ENCODE results near the gene KCTD14. TPM values are rescaled to one million over a fixed set of nuclear protein-coding genes. Genes with fewer than 3 reads are reported as not detected.

The KCTD14 gene
- total RNA-seq, 1 experiment from 2014 or later, result 12.5 TPM

DNA sequence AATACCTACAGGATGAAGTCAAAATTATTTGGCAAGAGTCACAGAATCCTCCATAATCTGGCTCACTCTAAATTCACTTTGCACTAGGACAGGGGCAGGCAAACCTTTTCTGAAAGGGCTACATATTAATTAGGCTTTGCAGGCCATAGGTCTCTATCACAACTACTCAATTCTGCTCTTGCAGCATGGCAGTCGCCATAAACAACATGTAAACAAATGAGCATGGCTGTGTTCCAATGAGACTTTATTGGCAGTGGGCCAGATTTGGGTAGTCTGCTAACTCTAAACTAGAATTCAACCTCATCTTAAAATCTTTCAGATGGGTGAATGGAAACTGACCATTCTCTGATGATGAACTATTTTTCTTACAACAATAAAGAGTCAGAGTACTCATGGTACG, 46.4 kb upstream of the KCTD14 start:
- H3K23ac ChIP-seq (ENCODE audit: insufficient read length, low read depth, low read length), result no peak overlapping the region
- Mint-ChIP-seq H3K4me1 (no peaks in the 10 kb centered on the region), H3K27me3 (ENCODE audit: low read depth) (no peaks in the 10 kb centered on the region), H3K4me3 (no peak overlapping the region), H3K27ac (no peak overlapping the region), H3K36me3 (ENCODE audit: insufficient read depth in 1 of 3, low read depth in 3 of 3) (peaks cover 21 to 50% (median 50%) of the 10 kb centered on the region in 3 experiments; a peak in 6 of 7 replicates), H3K9me3 (no peaks in the 10 kb centered on the region)
- H2BK20ac ChIP-seq (ENCODE audit: low read depth, low read length, poor library complexity, severe bottlenecking), result no peak overlapping the region
- H2BK12ac ChIP-seq (ENCODE audit: insufficient read length, low read depth, low read length), result no peak overlapping the region
- no peak overlapping the region for H3K18ac ChIP-seq (ENCODE audit: insufficient read length, low read depth, low read length)
- H3K79me2 ChIP-seq (ENCODE audit: insufficient read depth, low read length), result peaks cover 1% of the 10 kb centered on the region; the same call in 1 of the 2 replicates
- H3K4me1 ChIP-seq (ENCODE audit: insufficient read depth, low read length), result no peaks in the 10 kb centered on the region
- no peak overlapping the region for H4K91ac ChIP-seq (ENCODE audit: insufficient read length, low read depth, low read length)
- H3T11ph ChIP-seq (ENCODE audit: low read length), result no peak overlapping the region
- DNase-seq, result no peak
- H2BK120ac ChIP-seq (ENCODE audit: low read depth, low read length, poor library complexity, severe bottlenecking), result no peak overlapping the region
- H2BK5ac ChIP-seq (ENCODE audit: insufficient read length, low read length), result no peak overlapping the region
- H3K27ac ChIP-seq (ENCODE audit: insufficient read length, low read depth, low read length), result no peak overlapping the region
- H3K56ac ChIP-seq (ENCODE audit: insufficient read length, low read depth, low read length), result no peak overlapping the region
- no peak overlapping the region for H4K8ac ChIP-seq (replicated peaks; ENCODE audit: insufficient read length, low read depth, low read length)
- no CpG with 5 or more reads among the region's 2 CpGs for WGBS (ENCODE audit: extremely low coverage, insufficient read length, low lambda C conversion rate)
- H3K14ac ChIP-seq (ENCODE audit: insufficient read depth, low read length), result no peak overlapping the region
- no peak for TF ChIP-seq CTCF (conservative IDR thresholded peaks at IDR 0.05)
- H4K5ac ChIP-seq (ENCODE audit: insufficient read length, low read depth, low read length), result no peak overlapping the region
- H3K79me1 ChIP-seq (ENCODE audit: insufficient read depth, low read depth, low read length, poor library complexity, severe bottlenecking), result no peaks in the 10 kb centered on the region
- H2BK15ac ChIP-seq (ENCODE audit: low read depth, low read length), result no peak overlapping the region
- no peak overlapping the region for H2AFZ ChIP-seq (ENCODE audit: low read length)
- no peak overlapping the region for H3K4me2 ChIP-seq (ENCODE audit: insufficient read depth, insufficient read length, low read length)
- no peak overlapping the region for H2AK5ac ChIP-seq (ENCODE audit: insufficient read length, low read length)
- no peak overlapping the region for H3K9ac ChIP-seq (ENCODE audit: extremely low read depth, insufficient read length, low read length)
- H3K27me3 ChIP-seq (ENCODE audit: insufficient read depth, low read length), result no peaks in the 10 kb centered on the region
- H3K23me2 ChIP-seq (ENCODE audit: insufficient read length, low read depth, low read length, poor library complexity, severe bottlenecking), result no peaks in the 10 kb centered on the region
- H3K4ac ChIP-seq (ENCODE audit: low read depth, low read length), result no peak overlapping the region
- no peaks in the 10 kb centered on the region for H3K9me3 ChIP-seq (ENCODE audit: control insufficient read depth, low read depth, low read length)
- no peaks in the 10 kb centered on the region for H4K20me1 ChIP-seq (ENCODE audit: control insufficient read depth, insufficient read depth, insufficient read length)
